ENCODE measurements around the gene SNRK.
A peak's percentile ranks its signal among the peaks of the same experiment; 100 is the strongest.

SNRK gene

DNA sequence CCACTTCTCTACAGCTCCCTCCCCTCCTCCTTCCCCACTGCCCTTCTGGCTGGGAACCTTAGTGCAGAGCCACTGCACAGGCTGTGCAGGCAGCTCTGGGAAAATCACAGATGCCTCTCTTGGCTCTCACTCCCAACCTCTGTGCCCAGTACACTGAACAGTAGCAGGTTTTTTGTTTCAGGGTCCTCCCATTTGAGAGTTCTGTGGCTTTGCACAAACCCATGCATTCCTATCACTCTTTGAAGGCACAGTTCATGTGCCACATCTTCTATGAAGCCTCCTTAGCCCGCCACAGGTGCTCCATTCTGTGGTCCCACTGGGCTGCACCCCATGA, 103.9 kb downstream of the SNRK start:
- TF ChIP-seq, protein P1, sequence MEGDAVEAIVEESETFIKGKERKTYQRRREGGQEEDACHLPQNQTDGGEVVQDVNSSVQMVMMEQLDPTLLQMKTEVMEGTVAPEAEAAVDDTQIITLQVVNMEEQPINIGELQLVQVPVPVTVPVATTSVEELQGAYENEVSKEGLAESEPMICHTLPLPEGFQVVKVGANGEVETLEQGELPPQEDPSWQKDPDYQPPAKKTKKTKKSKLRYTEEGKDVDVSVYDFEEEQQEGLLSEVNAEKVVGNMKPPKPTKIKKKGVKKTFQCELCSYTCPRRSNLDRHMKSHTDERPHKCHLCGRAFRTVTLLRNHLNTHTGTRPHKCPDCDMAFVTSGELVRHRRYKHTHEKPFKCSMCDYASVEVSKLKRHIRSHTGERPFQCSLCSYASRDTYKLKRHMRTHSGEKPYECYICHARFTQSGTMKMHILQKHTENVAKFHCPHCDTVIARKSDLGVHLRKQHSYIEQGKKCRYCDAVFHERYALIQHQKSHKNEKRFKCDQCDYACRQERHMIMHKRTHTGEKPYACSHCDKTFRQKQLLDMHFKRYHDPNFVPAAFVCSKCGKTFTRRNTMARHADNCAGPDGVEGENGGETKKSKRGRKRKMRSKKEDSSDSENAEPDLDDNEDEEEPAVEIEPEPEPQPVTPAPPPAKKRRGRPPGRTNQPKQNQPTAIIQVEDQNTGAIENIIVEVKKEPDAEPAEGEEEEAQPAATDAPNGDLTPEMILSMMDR (conservative IDR thresholded peaks at IDR 0.05; ENCODE audit: low read length): no peak
- no peak for DNase-seq (ENCODE audit: low read depth)
- H3K4me3 ChIP-seq (ENCODE audit: low read length): no peak overlapping the region

DNA sequence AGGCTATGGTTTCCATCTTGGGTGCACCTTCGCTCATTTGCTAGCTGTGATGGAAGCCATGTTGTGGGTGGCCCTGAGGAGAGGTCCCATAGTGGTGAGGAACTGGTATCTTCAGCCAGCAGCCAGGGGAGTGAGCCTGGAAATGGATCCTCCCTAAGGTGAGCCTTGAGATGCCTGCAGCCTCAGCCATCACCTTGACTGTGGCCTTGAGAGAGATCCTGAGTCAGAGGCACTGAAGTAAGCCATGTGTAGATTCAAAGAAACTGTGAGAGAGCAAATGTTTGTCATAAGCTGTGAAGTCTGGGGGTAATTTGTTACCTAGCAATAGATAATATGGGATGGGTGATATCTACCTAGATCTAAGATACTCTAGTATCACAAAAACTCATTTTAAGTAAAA, 105.3 kb downstream of the SNRK start:
- TF ChIP-seq, protein P1 (conservative IDR thresholded peaks at IDR 0.05; ENCODE audit: low read length): no peak
- no peak for DNase-seq (ENCODE audit: low read depth)
- no peak overlapping the region for H3K4me3 ChIP-seq (ENCODE audit: low read length)

DNA sequence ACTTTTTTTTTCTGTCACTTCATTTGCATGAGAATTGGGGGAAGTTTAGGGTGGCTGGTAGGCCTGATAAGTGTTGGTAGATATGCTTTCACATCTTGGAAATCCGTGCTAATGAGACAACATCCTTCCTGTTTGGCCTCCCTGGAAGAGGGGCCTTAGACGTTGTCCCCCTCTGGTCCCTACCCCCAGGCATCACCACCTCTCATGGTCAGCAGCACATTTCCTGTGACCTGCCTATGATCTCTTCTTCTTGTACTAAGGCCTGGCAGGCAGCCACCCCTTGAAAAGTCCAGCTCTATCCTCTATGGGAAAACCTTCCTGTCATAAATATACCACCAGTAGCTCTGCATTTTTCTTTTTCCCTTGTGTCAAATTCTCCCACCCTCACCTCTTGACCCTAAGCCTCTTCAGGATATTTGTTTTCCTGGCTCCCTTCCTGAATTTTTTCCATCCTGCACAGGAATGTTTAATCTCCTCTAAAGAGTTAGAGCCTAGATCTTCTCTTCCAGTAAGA, 107.8 kb downstream of the SNRK start:
- DNase-seq (ENCODE audit: low read depth): peak; percentile 27
- H3K4me3 ChIP-seq (ENCODE audit: low read length): no peak overlapping the region
- TF ChIP-seq, protein P1 (conservative IDR thresholded peaks at IDR 0.05; ENCODE audit: low read length): no peak

DNA sequence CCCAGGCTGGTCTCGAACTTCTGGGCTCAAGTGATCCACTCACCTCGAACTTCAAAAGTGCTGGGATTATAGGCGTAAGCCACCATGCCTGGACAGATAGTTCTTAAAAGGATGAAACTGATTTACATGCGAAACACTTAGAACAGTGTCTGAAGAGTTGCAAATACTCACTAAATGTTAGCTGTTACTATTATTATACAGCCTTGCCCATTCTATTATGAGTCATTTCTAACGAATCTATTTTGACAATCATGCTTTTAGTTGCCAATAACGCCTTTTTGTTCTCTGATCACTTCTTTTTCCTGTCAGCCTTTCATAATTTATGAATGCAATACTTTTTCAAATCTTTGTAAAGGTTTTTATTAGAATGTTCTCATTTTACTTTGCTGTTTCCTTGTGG, 112.7 kb downstream of the SNRK start:
- H3K4me3 ChIP-seq (ENCODE audit: low read length): no peak overlapping the region
- no peak for DNase-seq (ENCODE audit: low read depth)
- TF ChIP-seq, protein P1 (conservative IDR thresholded peaks at IDR 0.05; ENCODE audit: low read length): no peak

DNA sequence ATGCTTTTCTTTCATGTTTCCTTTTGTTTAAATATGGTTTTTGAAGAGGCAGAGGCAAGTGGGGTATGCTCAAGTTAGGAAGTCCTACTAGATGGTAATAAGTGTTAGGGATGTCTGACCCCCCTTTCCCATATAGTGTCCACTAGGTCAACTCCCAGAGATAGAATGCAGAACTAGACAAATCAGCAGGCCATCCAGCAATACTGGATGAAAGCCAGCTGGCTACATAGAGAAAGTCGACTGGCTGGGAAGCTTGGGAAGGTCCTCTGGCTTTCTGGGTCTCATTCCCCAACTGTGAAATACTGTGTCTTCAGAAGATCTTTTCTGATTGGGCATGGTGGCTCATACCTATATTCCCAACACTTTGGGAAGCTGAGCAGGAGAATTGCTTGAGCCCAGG, 113.8 kb downstream of the SNRK start:
- H3K4me3 ChIP-seq (ENCODE audit: low read length): no peak overlapping the region
- TF ChIP-seq, protein P1 (conservative IDR thresholded peaks at IDR 0.05; ENCODE audit: low read length): no peak
- DNase-seq (ENCODE audit: low read depth): no peak

All from AG10803 (cell line).